Measurements from ENCODE around the gene YES1.
"Not testable (repeated sequence)": the region's sequence is repeated elsewhere in the genome, so short reads cannot be mapped to it uniquely, and the experiment has no call there.

The YES1 gene

DNA sequence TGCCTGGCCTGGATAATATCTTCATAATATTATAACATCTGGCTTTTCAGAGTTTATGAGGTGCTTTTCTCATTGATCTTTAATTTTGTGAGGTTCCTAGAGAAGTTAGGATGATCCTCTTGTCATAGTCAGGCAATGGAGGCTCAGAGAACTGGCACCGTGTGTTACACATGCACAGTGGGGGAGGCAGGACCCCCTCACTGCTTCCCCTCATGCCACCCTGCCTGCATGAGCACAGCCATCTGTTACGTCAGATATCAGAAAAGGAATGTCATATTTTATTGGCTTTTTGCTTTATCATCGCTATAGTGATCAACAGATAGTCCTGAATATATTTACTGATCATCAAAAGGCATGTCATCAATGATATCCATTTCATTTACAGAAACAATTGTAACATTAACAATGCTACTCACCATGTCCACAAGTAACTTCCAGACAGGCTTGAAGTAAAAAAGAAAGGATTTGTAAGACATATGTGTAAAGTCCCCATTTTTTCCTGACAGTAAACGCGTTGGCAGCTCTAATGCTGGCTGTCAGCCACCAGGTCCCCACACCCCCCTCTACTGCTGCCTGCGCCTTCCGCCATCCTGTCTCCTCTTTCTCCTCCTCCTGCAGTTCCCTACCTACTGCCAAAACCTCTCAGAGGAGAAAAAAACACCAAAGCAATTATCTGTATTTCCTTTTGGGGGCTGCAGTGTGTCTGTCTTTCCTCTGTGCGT, 118.4 kb downstream of the YES1 start:
- no peak overlapping the region for H3K27ac ChIP-seq
- TF ChIP-seq, protein P1, sequence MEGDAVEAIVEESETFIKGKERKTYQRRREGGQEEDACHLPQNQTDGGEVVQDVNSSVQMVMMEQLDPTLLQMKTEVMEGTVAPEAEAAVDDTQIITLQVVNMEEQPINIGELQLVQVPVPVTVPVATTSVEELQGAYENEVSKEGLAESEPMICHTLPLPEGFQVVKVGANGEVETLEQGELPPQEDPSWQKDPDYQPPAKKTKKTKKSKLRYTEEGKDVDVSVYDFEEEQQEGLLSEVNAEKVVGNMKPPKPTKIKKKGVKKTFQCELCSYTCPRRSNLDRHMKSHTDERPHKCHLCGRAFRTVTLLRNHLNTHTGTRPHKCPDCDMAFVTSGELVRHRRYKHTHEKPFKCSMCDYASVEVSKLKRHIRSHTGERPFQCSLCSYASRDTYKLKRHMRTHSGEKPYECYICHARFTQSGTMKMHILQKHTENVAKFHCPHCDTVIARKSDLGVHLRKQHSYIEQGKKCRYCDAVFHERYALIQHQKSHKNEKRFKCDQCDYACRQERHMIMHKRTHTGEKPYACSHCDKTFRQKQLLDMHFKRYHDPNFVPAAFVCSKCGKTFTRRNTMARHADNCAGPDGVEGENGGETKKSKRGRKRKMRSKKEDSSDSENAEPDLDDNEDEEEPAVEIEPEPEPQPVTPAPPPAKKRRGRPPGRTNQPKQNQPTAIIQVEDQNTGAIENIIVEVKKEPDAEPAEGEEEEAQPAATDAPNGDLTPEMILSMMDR (conservative IDR thresholded peaks at IDR 0.05), result no peak
- TF ChIP-seq ZFX (IDR thresholded peaks at IDR 0.05), result no peak

DNA sequence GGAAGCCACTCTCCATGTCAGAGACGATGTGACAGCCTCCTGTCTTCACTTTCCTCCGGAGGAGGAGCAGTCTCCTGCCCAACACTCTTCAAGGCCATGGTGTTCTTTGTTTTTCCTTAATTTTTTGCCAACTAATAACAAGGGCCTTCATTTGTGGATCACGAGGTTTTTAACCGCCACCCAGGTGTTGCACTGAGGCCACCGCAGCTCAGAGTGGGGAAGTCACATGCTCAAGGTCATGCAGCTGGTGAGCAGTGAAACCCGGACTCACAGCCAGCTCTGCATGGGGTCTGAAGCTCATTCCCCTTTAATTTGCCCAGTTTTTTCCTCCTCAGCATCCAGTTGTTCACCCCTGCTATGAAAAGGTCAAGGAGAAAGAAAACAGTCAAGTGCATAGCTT, 119.2 kb downstream of the YES1 start:
- H3K27ac ChIP-seq, result no peak overlapping the region
- TF ChIP-seq, protein P1 (conservative IDR thresholded peaks at IDR 0.05), result no peak
- no peak for TF ChIP-seq ZFX (IDR thresholded peaks at IDR 0.05)

DNA sequence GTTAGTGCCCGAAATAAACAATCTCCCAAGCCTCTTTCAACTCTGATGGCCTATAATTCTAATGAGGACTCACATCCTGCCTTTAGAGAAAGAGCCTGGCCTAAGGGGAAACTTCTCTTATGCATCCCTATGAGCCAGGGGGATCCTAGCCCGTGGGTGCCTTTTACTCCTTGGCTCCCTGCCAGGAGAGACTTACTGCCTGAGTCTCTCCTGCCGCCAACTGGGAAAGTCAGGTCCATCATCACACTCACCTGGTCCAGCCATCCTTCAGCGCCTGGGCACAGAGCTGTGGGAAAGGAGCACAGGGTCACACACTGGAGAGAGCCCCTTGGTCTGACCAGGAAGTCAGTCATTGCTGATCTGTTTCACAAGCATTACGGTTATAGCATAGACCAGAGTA, 123.7 kb downstream of the YES1 start:
- no peak overlapping the region for H3K27ac ChIP-seq
- TF ChIP-seq ZFX (IDR thresholded peaks at IDR 0.05), result no peak
- TF ChIP-seq, protein P1 (conservative IDR thresholded peaks at IDR 0.05), result no peak

DNA sequence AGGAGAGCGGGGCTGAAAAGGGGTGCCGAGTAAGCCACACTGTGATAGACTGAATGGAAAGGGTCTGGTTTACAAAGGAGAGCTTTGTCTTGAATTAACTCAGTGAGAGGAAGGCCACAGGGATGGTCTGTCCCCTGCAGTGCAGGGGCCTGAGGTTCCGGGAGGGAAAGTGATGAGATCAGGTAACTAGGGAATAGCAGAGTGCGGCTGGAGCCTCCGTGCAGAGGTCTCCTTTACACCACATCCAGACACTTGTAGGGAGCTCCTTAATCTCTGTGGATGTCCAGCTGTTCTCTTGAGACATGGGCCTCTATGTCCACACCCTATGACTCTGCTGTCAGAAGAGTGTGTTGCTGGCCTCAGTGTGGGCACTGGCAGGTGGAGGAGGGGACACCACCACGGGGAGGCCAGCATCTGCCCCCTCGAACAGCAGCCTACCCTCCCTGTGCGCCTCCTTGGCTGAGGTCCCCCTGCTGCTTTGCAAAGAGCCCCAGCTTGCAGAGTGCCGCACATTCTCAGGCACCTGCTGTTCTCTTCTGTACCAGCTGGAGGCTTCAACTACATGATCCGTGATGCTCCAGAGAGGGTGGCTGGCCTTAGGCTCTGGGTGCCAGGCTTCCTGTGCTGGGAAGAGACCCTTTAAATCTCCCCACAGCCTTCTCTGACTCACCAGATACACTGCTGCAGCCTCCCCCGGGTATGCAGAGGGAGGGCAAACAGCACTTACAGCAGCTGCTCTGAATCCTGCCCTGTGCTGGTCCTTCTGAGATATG, 125.5 kb downstream of the YES1 start:
- H3K27ac ChIP-seq, result no peak overlapping the region
- no peak for TF ChIP-seq ZFX (IDR thresholded peaks at IDR 0.05)
- TF ChIP-seq, protein P1 (conservative IDR thresholded peaks at IDR 0.05), result no peak

DNA sequence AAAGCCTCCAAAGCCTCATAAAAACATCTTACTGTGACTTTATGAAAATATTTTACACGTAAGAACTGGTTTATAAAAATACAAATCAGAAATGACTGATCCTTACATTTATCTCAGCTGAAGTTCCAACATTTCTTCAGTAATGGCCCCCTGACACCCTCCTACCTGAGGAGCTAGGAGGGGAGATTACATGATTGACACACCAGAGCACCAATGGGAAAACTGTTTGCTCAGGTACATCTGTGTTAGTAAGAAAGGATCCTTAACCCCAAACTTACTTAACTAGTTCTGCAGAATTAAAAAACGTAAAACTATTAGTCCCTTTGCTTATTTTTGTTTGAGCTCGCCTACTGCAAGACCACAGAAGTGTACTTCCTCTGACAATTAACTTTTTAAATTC, 126.6 kb downstream of the YES1 start:
- no peak overlapping the region for H3K27ac ChIP-seq
- TF ChIP-seq ZFX (IDR thresholded peaks at IDR 0.05), result no peak
- TF ChIP-seq, protein P1 (conservative IDR thresholded peaks at IDR 0.05), result no peak

DNA sequence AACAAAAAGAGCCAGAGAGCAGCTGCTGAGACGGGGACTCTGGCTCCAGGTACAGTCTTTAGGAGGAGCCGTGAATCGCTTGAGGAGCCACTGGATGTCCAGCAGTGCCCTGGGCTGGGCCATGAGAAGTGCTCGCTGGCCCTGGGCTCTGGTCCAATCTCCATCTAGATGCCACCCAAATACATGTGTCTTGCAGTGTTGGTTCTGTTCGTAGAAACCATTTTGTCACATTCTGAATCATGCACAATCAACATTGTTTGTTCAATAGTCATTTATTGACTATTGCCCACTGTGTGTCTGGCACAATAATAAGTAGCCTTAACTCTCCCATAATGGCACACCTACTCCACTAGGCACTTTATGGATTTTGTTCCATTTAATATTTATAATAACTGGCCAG, 128.5 kb downstream of the YES1 start:
- H3K27ac ChIP-seq, result no peak overlapping the region
- TF ChIP-seq, protein P1 (conservative IDR thresholded peaks at IDR 0.05), result no peak
- no peak for TF ChIP-seq ZFX (IDR thresholded peaks at IDR 0.05)

DNA sequence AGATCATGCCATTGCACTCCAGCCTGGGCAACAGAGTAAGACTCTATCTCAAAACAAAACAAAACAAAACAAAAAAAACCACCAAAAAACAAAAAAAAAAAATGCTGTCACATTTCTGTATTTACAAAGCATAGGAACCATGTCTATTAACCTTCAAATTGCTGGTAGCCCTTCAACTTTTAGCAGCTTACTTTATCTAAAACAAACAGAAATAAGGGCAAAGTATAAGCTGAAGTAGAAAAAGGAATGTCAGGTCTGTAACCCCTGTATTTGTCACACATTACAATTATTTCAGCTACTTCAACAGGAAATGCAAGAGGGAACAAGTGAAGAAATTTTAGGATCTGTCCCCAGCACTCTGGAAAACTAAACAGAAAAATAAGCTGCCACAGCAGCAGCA, 129.2 kb downstream of the YES1 start:
- no peak for TF ChIP-seq ZFX (IDR thresholded peaks at IDR 0.05)
- TF ChIP-seq, protein P1 (conservative IDR thresholded peaks at IDR 0.05), result no peak
- H3K27ac ChIP-seq, result no peak overlapping the region

DNA sequence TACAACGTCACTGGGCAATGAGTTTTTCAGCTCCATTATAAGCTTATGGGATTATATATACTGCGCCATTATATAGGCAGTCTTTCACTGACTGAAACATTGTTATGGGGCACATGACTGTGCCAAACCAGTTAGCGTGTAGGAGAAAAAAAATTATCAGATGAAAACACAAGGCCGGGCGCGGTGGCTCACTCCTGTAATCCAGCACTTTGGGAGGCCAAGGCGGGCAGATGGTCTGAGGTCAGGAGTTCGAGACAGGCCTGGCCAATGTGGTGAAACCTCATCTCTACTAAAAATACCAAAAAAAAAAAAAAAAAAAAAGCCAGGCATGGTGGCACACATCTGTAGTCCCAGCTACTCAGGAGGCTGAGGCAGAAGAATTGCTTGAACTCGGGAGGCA, 129.6 kb downstream of the YES1 start:
- not testable (repeated sequence) for H3K27ac ChIP-seq
